Activated T-helper 17 cell treated with anti-CD3 and anti-CD28 coated beads, Interleukin-2, amount 50 U/mL, for 72 hours (primary cell): ENCODE results near the gene BCAS3. TPM values are rescaled to one million over a fixed set of nuclear protein-coding genes. Genes with fewer than 3 reads are reported as not detected.

ENCODE experiments used
- ATAC-seq: fragments of 150-1000 bp; cut with Tn5 transposase; replicated peaks from 2 replicates; pipeline ENCODE4 v1.10.0; 2021; ENCODE audit warnings: mild to moderate bottlenecking, moderate library complexity
- H3K27ac Mint-ChIP-seq: one replicate; pipeline ENCODE4 v1.8.0; 2022; ENCODE audit warnings: mixed read lengths
- H3K27me3 Mint-ChIP-seq: one replicate; pipeline ENCODE4 v1.8.0; 2022; ENCODE audit warnings: mixed read lengths
- H3K36me3 Mint-ChIP-seq: one replicate; pipeline ENCODE4 v1.8.0; 2022; ENCODE audit warnings: low read depth, mild to moderate bottlenecking, mixed read lengths
- H3K4me1 Mint-ChIP-seq: one replicate; pipeline ENCODE4 v1.8.0; 2022; ENCODE audit warnings: mixed read lengths
- H3K4me3 Mint-ChIP-seq: one replicate; pipeline ENCODE4 v1.8.0; 2022; ENCODE audit warnings: mild to moderate bottlenecking, mixed read lengths
- H3K9me3 Mint-ChIP-seq: one replicate; pipeline ENCODE4 v1.8.0; 2022; ENCODE audit warnings: mixed read lengths
- total RNA-seq, 2 donors: library from RNA; stranded (reverse); gene quantifications; one replicate each; pipeline ENCODE4 v1.2.3, GENCODE V29; 2022

Gene BCAS3
- total RNA-seq, 2 donors from 2014 or later: 11.6 to 15.0 TPM

DNA sequence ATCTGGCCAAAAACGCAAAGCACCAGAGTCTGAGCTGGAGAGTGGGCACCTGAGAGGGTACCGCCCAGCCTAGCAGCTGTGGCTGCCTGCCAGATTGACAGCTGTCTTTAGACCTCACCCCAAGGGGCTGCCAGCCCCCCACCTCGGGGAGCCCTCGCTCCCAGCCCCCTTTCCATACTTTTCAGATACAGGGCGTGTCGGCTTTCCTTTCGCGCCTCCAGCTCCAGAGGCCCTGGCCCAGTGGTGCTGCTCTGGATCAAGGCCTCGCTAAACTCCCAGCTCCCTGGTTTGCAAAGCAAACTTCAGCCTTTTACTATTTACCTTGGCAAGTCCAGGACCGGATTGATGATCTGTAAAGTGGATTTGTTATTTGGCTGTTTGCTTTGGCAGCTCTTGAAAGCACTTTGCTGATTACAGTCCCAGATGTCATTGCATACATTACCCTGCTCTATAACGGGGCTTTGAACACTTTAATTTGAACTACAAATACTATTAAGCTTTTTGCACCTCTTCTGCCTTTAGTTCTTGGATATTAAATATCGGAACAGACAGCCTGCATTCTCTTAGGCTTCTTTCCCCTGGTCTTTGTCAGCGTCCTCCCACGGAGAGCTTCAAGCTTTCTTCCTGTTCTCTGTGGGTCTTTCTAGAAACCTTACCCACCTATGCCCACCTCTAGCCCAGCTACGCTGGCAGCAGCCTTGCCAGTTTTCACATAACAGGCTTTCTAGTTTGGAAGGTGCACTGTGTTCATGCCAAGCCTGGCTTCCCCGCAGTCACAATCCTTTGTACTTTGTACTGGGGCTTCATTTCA lies 658.4 kb downstream of the BCAS3 start:
- no peak for ATAC-seq
- Mint-ChIP-seq H3K27me3 (no peaks in the 10 kb centered on the region), H3K9me3 (no peaks in the 10 kb centered on the region), H3K4me1 (no peaks in the 10 kb centered on the region), H3K36me3 (no peaks in the 10 kb centered on the region), H3K4me3 (no peak overlapping the region), H3K27ac (no peak overlapping the region)

DNA sequence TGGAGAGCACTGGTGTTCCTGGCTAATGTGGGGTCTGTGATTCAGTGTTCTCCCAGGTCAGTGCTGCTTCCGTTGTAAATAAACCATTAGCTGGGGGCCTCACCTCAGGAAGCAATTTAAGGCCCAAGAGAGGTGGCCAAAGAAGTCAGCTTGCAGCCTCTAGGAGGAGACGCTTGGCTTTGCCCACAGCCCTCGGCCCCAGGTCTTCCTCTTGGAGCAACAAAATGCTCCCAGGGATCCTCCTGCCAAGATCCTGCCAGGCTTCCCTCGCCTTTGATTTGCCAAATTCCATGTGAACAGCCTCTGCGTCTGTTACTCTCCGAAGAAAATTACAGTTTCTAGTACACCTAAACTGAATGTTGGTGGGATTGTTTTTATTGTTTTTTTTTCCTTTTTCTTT lies 659.6 kb downstream of the BCAS3 start:
- H3K4me3 Mint-ChIP-seq: no peak overlapping the region
- no peaks in the 10 kb centered on the region for H3K9me3 Mint-ChIP-seq
- ATAC-seq: no peak
- no peaks in the 10 kb centered on the region for H3K4me1 Mint-ChIP-seq
- H3K27ac Mint-ChIP-seq: no peak overlapping the region
- no peaks in the 10 kb centered on the region for H3K36me3 Mint-ChIP-seq
- H3K27me3 Mint-ChIP-seq: no peaks in the 10 kb centered on the region

DNA sequence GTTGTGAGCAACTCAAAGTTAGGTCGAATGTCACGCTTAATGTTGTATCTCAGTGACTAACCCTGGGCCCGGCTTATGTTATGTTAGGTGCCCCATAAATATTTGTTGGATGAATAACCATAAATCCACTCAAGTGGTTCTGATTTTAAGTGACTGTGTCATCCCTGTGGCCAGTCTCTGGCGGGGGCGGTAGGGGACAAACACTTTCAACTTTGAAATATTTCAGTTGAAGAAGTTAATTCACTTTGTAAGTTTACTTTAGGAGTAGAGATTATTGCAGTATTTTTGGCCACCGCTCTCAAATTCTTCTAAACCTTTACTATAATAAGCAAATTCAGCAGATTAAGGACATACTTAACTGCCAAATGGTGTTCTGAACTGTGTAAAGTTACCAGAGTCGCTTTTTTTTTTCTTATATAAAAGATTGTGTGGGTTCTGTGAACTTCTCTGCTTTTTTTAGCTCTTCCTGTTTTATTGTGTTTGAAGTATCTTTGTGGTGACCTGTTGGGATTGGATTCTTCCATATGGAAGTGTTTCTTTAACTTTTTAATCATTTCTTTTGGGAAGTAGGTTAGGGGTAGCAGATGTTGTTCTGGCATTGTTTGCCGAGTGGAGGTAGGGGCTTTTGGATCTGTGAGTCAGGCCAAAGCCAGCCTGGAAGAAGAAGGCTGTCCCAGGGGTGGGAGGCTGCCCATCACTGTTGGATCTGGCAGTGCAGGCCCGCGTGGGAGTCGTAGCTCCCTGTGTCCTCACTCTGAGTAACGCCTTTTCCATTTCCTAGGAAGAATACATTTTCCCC lies 660.5 kb downstream of the BCAS3 start:
- Mint-ChIP-seq H3K4me1 (no peaks in the 10 kb centered on the region), H3K27ac (no peak overlapping the region), H3K36me3 (no peaks in the 10 kb centered on the region), H3K27me3 (no peaks in the 10 kb centered on the region), H3K9me3 (no peaks in the 10 kb centered on the region), H3K4me3 (no peak overlapping the region)
- ATAC-seq: no peak

DNA sequence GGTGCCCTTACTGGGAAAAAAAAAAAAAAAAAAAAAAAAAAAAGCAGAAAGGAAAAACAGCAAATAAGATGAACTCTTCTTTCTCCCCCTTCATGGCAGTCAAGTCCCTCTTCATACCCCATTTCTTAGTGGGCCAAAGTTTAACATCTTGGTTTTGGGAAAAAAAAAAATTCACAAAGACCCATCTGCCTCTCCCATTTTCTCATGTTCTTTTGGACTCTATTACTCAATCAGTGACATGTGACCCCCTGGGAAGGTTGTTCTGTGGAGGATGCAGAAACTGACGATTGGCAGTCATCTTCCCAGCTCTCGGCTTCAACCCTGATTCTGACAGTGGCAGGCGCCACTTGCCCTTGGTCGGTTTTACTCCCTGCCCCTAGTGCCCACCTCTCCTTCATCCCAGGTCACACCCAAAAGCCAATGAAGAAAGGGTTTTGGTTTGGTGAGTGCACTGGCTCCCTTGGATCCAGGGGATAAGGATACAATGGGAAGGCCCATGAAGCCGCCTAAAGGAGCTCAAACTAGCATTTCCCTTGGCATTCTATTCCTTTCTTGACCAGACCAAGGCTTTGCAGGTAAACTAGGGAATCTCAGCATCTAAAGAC lies 661.3 kb downstream of the BCAS3 start:
- no peak for ATAC-seq
- Mint-ChIP-seq H3K4me1 (no peaks in the 10 kb centered on the region), H3K4me3 (no peak overlapping the region), H3K9me3 (no peaks in the 10 kb centered on the region), H3K27ac (no peak overlapping the region), H3K27me3 (no peaks in the 10 kb centered on the region), H3K36me3 (no peaks in the 10 kb centered on the region)

DNA sequence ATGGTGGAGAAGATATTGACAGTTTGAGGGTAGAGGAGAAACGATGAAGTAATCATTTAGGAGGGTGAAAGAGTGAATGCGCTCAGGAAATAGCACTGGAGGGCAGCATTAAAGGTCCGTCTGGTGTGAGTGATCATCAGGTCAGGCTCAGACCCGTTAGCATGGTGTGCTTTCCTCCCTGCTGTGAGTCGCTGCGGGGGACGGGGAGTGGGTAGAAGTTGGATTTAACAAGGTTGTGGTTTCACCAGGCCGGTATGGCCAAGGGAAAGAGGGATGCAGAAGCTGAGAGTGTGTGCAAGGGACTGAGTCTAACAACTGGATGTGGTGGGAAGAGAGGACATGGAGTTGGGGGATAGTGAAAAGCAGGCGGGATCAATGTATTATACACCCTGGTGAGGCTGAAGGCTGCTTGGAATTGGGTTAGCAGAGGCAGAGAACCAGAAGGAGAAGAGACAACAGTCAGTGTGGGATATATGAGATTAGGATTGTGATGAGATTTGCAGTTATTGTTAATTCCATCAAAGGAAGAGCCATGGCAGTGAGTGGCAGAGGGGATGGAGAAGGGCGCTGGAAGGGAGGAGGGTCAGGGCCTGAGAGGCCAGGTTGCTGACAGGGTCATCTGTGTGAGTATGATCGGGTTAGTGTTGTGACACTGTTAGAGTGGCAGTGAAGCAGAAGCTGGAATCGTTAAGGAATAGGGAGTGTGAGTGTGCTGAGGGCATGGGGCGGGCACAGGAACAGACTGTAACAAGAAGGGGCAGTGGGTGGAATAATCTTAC lies 663.0 kb downstream of the BCAS3 start:
- no peaks in the 10 kb centered on the region for H3K36me3 Mint-ChIP-seq
- H3K27ac Mint-ChIP-seq: no peak overlapping the region
- no peaks in the 10 kb centered on the region for H3K4me1 Mint-ChIP-seq
- H3K27me3 Mint-ChIP-seq: no peaks in the 10 kb centered on the region
- ATAC-seq: no peak
- H3K4me3 Mint-ChIP-seq: no peak overlapping the region
- H3K9me3 Mint-ChIP-seq: no peaks in the 10 kb centered on the region

DNA sequence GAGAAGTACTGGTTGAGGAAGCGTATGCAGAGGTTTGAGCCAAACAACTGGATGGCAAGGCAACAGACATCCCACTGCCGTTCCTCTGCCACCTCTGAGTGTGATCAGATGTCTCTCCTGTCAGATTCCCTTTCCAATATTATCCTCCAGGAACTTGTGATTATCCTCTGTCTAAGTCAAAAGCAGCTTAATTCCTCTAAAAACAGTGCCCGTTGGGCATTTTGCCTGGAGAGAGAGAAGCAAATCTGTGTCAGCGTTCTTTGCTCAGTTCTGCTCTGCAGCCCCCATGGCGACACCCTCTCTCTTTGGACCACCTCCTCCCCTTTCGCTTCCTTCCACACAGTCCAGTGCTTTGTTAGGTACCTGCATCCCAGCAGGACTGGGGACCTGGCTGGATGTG lies 665.9 kb downstream of the BCAS3 start:
- Mint-ChIP-seq H3K36me3 (no peaks in the 10 kb centered on the region), H3K9me3 (no peaks in the 10 kb centered on the region)
- ATAC-seq: no peak

DNA sequence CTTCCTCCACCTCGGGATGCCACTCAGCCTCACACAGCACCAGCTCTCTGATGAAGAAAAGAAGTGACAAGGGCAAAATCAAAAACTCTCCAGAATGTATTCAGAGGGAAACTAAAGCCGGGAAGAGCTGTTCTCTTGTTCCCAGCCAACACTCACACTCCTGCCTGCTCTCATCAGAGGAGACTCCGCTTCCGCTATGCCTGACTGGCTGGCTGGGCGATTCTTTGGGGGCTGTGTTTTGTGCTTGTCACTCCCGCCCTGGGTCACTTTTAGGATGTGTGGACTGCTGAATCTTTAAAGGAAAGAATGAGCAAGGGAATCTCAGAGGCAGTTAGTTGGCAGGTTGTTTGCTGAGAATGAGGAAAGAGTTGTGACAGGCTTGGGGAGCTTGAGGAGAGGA lies 667.4 kb downstream of the BCAS3 start:
- no peaks in the 10 kb centered on the region for H3K4me1 Mint-ChIP-seq

More for the DNA sequence above, 665.9 kb downstream of the BCAS3 start:
- no peaks in the 10 kb centered on the region for H3K4me1 Mint-ChIP-seq
- no peak overlapping the region for H3K27ac Mint-ChIP-seq
- H3K4me3 Mint-ChIP-seq: no peak overlapping the region
- H3K27me3 Mint-ChIP-seq: no peaks in the 10 kb centered on the region

DNA sequence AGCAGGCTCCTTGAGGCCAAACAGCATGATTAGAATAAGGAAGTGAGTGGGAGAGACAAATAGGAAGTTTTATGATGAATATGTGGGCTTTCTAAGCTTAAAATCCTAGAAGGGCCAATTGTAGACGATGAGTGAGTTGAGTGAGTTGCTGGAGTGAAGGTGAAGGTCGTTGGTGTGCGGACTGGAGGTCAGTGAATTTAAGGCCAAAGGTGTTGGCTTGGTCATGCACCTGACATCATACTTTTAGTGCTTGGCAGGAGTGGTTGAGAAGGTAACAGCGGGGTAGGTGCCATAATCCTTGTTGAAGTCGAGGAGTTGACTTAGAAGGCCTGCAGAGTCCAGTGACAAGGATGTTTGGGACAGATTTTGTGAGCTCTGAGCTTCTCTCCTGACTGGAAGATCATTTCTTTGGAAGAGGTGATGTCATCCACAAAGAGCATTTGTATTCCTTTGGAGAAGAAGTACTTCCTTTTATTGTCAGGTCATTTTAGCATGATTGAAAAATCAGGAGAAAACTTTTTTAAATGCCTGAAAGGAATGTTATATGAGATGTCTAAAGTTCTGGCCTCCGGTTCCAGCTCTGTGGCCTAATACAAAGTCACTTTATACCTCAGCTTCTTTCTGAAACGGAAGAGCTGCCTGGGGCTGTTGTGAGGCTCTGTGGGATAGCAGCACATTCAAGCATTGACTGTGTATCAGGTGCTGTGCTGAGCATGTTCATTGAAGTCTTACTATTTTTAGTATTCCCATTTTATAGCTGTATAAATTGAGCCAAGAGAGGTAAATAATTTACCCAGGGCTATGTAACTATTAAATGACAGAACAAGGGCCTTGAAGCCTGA lies 668.4 kb downstream of the BCAS3 start:
- Mint-ChIP-seq H3K27me3 (no peaks in the 10 kb centered on the region), H3K9me3 (no peaks in the 10 kb centered on the region), H3K4me1 (no peaks in the 10 kb centered on the region), H3K4me3 (no peak overlapping the region), H3K27ac (no peak overlapping the region), H3K36me3 (no peaks in the 10 kb centered on the region)
- ATAC-seq: no peak

More for the DNA sequence above, 667.4 kb downstream of the BCAS3 start:
- Mint-ChIP-seq H3K27ac (no peak overlapping the region), H3K9me3 (no peaks in the 10 kb centered on the region), H3K4me3 (no peak overlapping the region), H3K27me3 (no peaks in the 10 kb centered on the region), H3K36me3 (no peaks in the 10 kb centered on the region)
- no peak for ATAC-seq

DNA sequence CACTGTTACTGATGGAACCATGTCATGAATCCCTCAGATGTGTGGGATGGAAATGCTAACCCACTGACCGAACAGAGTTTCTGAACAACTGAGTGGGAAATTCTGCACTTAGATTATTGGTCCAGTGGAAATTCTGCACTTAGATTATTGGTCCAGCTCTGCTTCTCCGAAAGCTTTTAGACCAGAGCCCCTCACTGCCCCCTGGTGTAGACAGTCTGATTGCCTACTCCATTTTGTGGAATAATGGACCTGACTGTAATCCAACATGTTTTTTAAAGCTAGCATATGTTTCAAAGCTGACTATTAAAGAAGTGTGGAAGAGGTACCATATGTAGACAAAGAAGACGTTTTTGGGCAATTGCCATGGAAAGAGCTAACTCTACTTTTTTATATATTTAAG lies 671.7 kb downstream of the BCAS3 start:
- ATAC-seq: no peak
- Mint-ChIP-seq H3K27ac (no peak overlapping the region), H3K4me3 (no peak overlapping the region)

DNA sequence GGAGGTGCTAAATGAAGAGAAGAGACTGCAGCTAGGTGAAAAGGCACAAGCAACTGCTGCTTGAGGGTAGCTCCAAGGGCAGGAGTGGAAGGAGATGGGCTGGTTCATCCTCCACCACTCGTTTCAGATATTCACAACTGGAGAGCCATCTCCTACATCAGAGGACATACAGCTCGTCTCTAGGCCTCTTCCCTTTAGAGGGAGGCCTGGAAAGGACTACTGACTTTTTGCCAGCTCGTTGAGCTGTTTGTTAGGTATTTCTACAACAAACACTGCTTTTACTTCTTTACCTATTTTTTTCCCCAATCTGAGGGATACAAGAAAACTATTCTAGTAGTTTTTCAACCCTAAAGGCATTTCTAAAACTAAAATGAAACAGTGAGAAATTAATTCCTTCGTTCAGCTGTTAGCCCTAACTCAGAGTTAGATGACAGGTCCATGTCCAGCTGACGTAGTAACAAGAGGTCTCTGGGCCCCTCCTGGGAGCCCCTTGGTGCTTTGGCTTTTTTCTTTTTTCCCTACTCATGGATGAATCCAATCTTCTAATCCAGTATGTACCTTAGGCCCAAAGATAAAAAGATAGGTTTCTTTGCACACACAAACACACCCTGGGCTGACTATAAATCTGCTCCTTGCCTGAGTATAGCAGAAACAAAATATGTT lies 674.2 kb downstream of the BCAS3 start:
- no peaks in the 10 kb centered on the region for H3K9me3 Mint-ChIP-seq
- no peaks in the 10 kb centered on the region for H3K4me1 Mint-ChIP-seq
- no peak overlapping the region for H3K4me3 Mint-ChIP-seq
- no peak overlapping the region for H3K27ac Mint-ChIP-seq
- no peaks in the 10 kb centered on the region for H3K27me3 Mint-ChIP-seq
- no peaks in the 10 kb centered on the region for H3K36me3 Mint-ChIP-seq
- ATAC-seq: no peak

More for the DNA sequence above, 671.7 kb downstream of the BCAS3 start:
- H3K27me3 Mint-ChIP-seq: no peaks in the 10 kb centered on the region
- H3K4me1 Mint-ChIP-seq: no peaks in the 10 kb centered on the region
- no peaks in the 10 kb centered on the region for H3K9me3 Mint-ChIP-seq
- no peaks in the 10 kb centered on the region for H3K36me3 Mint-ChIP-seq

DNA sequence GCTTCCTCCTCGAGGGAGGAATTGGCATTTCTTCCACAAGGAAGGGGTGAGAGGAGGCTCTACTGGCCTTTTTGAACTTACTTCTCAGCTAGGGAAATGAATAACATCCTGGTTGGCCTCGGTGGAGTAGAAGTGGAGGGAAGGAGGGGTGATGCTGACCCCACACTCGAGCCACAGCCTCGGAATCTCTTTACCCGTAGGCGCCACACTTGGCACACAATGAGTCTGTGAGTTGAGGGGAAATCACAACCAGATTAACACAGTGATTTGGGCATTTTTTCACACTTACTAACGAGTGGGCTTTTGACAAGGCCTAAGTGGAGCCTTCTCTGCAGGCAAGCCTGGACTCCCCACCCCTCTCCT lies 674.7 kb downstream of the BCAS3 start:
- Mint-ChIP-seq H3K4me1 (no peaks in the 10 kb centered on the region), H3K27me3 (no peaks in the 10 kb centered on the region), H3K36me3 (no peaks in the 10 kb centered on the region), H3K4me3 (no peak overlapping the region), H3K9me3 (no peaks in the 10 kb centered on the region), H3K27ac (no peak overlapping the region)
- ATAC-seq: no peak

DNA sequence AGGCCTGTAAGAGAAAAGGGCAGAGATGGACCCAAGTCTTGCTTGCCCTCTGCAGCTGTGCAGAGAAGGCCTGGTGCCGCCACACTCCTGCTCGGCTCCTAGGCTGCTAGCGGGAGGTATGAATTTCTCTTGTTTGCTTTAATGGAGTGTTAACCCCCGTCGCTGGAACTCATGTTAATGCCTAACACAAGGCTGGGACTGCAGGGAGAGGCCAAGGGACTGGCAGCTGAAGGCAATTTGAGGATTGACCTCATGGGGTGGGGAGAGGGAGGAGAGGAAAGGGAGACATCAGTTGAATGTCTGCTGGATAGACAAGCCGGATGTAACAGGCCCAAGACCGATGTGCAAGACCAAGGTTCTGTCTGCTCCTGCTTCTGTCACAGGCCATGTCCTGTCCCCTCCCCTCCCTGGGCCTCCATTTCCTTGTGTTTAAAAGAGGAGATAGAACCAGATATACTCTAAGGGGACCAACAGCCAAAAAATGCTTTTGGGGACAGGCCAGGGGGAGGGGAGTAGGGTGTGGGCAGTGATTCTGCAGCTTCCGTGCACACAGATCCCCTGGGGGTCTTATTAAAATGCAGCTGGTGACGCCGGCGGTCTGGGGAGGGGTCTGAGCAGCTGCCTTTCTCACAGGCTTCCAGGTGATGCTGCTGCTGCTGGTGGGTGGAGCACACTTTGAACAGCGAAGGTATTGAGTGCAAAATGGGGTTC lies 675.3 kb downstream of the BCAS3 start:
- no peaks in the 10 kb centered on the region for H3K27me3 Mint-ChIP-seq
- H3K36me3 Mint-ChIP-seq: no peaks in the 10 kb centered on the region
- H3K27ac Mint-ChIP-seq: no peak overlapping the region
- no peaks in the 10 kb centered on the region for H3K9me3 Mint-ChIP-seq
- no peak overlapping the region for H3K4me3 Mint-ChIP-seq
- ATAC-seq: no peak
- no peaks in the 10 kb centered on the region for H3K4me1 Mint-ChIP-seq

DNA sequence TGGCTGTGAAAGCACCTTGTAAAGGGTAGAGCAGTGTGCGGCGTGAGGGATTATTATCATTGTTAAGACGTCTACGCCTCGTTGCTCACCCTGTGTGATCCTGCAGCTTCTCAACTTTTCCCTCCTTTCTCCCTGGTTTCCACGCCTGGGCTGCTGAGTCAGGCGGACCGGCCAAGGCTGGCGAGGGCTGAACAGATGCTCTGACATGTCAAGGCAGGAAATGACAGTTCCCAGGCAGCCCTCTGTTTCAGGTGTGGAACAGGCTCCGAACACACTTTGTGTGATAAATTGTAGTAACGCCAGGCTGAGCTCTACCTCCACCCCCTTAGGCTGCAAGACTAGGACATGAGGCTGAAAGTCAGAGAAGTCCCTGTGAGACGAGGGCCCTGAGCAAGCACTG lies 676.0 kb downstream of the BCAS3 start:
- Mint-ChIP-seq H3K27me3 (no peaks in the 10 kb centered on the region), H3K4me3 (no peak overlapping the region), H3K36me3 (no peaks in the 10 kb centered on the region), H3K27ac (no peak overlapping the region), H3K4me1 (no peaks in the 10 kb centered on the region), H3K9me3 (no peaks in the 10 kb centered on the region)
- no peak for ATAC-seq
